ENCODE results near the gene PPP3CB. TPM values are rescaled to one million over a fixed set of nuclear protein-coding genes. Genes with fewer than 3 reads are reported as not detected.

Gene PPP3CB
- total RNA-seq, 6 experiments from 2014 or later, result 10.9 to 13.6 (median 13.5) TPM

- Histone ChIP-seq H3K27ac (no peak overlapping the region), H3K4me3 (no peak overlapping the region), H3K27me3 (no peaks in the 10 kb centered on the region), H3K4me1 (no peaks in the 10 kb centered on the region), H3K36me3 (no peaks in the 10 kb centered on the region), H3K9me3 (no peaks in the 10 kb centered on the region)
- ATAC-seq (no peak), DNase-seq (no peak)
- WGBS (ENCODE audit: insufficient coverage, low coverage, low lambda C conversion rate, missing lambda C conversion rate), result 65% methylated on average over 6 of the region's 6 CpGs
- TF ChIP-seq, protein P1, sequence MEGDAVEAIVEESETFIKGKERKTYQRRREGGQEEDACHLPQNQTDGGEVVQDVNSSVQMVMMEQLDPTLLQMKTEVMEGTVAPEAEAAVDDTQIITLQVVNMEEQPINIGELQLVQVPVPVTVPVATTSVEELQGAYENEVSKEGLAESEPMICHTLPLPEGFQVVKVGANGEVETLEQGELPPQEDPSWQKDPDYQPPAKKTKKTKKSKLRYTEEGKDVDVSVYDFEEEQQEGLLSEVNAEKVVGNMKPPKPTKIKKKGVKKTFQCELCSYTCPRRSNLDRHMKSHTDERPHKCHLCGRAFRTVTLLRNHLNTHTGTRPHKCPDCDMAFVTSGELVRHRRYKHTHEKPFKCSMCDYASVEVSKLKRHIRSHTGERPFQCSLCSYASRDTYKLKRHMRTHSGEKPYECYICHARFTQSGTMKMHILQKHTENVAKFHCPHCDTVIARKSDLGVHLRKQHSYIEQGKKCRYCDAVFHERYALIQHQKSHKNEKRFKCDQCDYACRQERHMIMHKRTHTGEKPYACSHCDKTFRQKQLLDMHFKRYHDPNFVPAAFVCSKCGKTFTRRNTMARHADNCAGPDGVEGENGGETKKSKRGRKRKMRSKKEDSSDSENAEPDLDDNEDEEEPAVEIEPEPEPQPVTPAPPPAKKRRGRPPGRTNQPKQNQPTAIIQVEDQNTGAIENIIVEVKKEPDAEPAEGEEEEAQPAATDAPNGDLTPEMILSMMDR (IDR thresholded peaks at IDR 0.05), result no peak
- no peak for TF ChIP-seq POLR2A (IDR thresholded peaks at IDR 0.05)
- intact Hi-C loops (cut with DNase I), result no loop called here
These were observed 36.0 kb downstream of the PPP3CB start for GRCh38 chr10:73459683-73460314.

GRCh38 chr10:73456187-73456890, 39.5 kb downstream of the PPP3CB start:
- no peaks in the 10 kb centered on the region for H3K36me3 ChIP-seq
- 85% methylated on average over 2 of the region's 2 CpGs for WGBS (ENCODE audit: insufficient coverage, low coverage, low lambda C conversion rate, missing lambda C conversion rate)
- intact Hi-C loops (cut with DNase I), result no loop called here
- H3K9me3 ChIP-seq, result no peaks in the 10 kb centered on the region
- ATAC-seq (no peak), DNase-seq (no peak)
- TF ChIP-seq POLR2A (IDR thresholded peaks at IDR 0.05), result no peak
- TF ChIP-seq, protein P1 (IDR thresholded peaks at IDR 0.05), result no peak
- H3K27ac ChIP-seq, result no peak overlapping the region
- no peaks in the 10 kb centered on the region for H3K27me3 ChIP-seq
- H3K4me1 ChIP-seq, result no peaks in the 10 kb centered on the region
- no peak overlapping the region for H3K4me3 ChIP-seq

DNA sequence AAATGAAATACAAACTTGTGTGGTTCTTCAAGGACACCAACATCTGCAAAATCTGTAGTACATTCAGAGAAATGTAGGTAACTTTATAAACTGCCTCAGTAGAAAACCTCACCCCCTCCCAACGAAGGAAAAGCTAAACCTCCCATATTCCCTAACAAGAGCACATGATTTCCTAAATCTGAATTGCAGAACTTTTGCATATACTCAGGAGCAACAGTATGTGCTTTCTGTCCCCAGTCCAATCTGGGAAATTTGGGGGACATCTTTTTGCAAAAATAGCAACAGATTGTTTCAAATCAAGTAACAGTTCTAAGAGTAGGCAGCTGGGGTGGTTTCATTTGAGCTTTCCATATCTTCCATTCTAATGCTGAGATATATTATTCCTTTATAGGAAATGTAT, 46.7 kb downstream of the PPP3CB start:
- TF ChIP-seq, protein P1 (IDR thresholded peaks at IDR 0.05), result no peak
- H3K9me3 ChIP-seq, result no peaks in the 10 kb centered on the region
- WGBS (ENCODE audit: insufficient coverage, low coverage, low lambda C conversion rate, missing lambda C conversion rate), result 73% methylated on average over 1 of the region's 1 CpG
- H3K27ac ChIP-seq, result no peak overlapping the region
- H3K27me3 ChIP-seq, result no peaks in the 10 kb centered on the region
- DNase-seq, result no peak
- ATAC-seq, result no peak
- peaks cover 0 to 3% (median 0%) of the 10 kb centered on the region in 4 donors for H3K36me3 ChIP-seq
- no peaks in the 10 kb centered on the region for H3K4me1 ChIP-seq
- H3K4me3 ChIP-seq, result no peak overlapping the region
- intact Hi-C loops (cut with DNase I), result no loop called here

DNA sequence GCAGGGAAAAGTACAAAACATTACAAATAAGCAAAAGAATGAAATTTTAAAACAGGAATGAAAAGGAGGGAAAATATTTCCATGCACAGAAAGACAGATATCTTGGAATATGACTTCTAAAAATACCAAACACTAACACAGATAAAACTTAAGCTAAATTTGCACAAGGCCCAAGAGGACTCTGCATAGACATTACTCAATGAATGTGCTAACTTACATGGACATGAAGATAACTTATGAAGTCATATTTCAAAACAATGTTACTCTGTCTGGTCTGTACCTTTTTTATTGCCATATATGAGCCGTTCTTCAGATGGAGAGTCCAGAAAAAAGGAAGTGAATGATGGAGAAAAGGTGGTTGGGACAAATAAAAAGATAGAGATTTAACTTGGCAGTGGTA, 47.4 kb downstream of the PPP3CB start:
- no peak for DNase-seq
- peaks cover 0 to 5% (median 0%) of the 10 kb centered on the region in 4 donors for H3K36me3 ChIP-seq
- ATAC-seq, result no peak
- no peaks in the 10 kb centered on the region for H3K4me1 ChIP-seq
- no peak for TF ChIP-seq POLR2A (IDR thresholded peaks at IDR 0.05)
- TF ChIP-seq, protein P1 (IDR thresholded peaks at IDR 0.05), result no peak
- no peak overlapping the region for H3K4me3 ChIP-seq
- no peaks in the 10 kb centered on the region for H3K9me3 ChIP-seq
- intact Hi-C loops (cut with DNase I), result no loop called here
- no peaks in the 10 kb centered on the region for H3K27me3 ChIP-seq
- WGBS (ENCODE audit: insufficient coverage, low coverage, low lambda C conversion rate, missing lambda C conversion rate), result 89% methylated on average over 1 of the region's 1 CpG
- H3K27ac ChIP-seq, result no peak overlapping the region
